Brain microvascular endothelial cell (primary cell): ENCODE measurements around the gene SLC4A8.

ENCODE experiments used
- DNase-seq: peaks from one replicate; pipeline ENCODE4 v3.0.0-alpha.2; 2020
- H3K27ac ChIP-seq: fragments of 250-450 bp; sonication (Bioruptor Pico); 2 replicates; pipeline ENCODE4 v1.5.1; 2020; ENCODE audit warnings: mild to moderate bottlenecking, moderate library complexity
- H3K27me3 ChIP-seq: fragments of 250-450 bp; sonication (Bioruptor Pico); replicated peaks from 2 replicates; pipeline ENCODE4 v1.5.1; 2020; ENCODE audit warnings: mild to moderate bottlenecking
- H3K36me3 ChIP-seq: fragments of 250-450 bp; sonication (Bioruptor Pico); replicated peaks from 2 replicates; pipeline ENCODE4 v1.5.1; 2020; ENCODE audit warnings: mild to moderate bottlenecking
- H3K4me3 ChIP-seq: 2 replicates; pipeline ENCODE4 v1.5.1; 2011; ENCODE audit warnings: low read depth, mild to moderate bottlenecking, control low read depth, low read length, moderate library complexity
- CTCF ChIP-seq: IDR thresholded peaks from 2 replicates; pipeline ENCODE4 v1.5.1; 2011; ENCODE audit warnings: low read depth, mild to moderate bottlenecking, moderate library complexity, low read length, control low read depth, inconsistent platforms; ENCODE audit errors: missing control alignments
- in situ Hi-C: cut with HindIII; loops from 2 replicates; pipeline ENCODE4 v1.10.0; 2017; ENCODE audit warnings: low sequenced_read_pairs, low pct_ligation_motif_present

The SLC4A8 gene

DNA sequence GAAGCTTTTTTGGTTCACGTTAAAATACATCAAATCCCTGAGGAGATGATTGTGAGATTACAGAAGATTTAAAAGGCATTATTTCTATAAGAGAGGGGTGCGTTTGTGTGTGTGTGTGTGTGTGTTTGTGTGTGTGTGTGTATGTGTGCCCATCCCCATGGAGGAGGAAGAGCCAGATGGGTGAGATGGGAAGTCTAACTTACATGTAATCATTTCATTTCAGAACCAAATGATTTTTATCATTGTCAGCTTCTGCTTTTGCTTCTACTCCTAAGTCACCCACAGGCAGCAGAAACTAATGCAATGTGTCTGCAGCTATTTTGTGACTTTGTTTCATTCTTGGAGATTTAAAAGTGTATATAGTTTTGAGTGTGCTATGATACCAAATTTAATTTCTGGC is 68.7 kb downstream of the SLC4A8 start:
- no peaks in the 10 kb centered on the region for H3K27me3 ChIP-seq
- H3K27ac ChIP-seq = no peak overlapping the region
- H3K36me3 ChIP-seq = no peaks in the 10 kb centered on the region
- H3K4me3 ChIP-seq = no peak overlapping the region
- in situ Hi-C loops = no loop called here
- DNase-seq = no peak
- no peak for TF ChIP-seq CTCF

DNA sequence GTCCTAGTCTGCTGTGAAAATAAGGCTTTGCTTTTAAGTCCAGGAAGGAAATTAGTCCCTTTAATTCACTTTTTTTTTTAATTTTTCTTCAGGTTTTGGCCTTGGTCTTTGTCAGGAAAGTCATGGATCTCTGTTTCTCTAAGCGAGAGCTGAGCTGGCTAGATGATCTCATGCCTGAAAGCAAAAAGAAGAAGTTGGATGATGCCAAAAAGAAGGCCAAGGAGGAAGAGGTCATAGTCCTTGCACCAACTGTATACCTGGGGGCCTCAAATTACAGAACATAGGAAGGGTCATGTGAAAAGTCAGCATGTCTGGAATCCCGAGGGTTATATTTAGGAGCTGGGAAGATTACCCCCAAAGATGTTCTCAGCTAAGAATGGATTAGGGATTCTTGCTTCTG is 72.3 kb downstream of the SLC4A8 start:
- H3K27me3 ChIP-seq = no peaks in the 10 kb centered on the region
- no peak overlapping the region for H3K27ac ChIP-seq
- in situ Hi-C loops = no loop called here
- no peak for TF ChIP-seq CTCF
- no peaks in the 10 kb centered on the region for H3K36me3 ChIP-seq
- H3K4me3 ChIP-seq = no peak overlapping the region
- DNase-seq = no peak

DNA sequence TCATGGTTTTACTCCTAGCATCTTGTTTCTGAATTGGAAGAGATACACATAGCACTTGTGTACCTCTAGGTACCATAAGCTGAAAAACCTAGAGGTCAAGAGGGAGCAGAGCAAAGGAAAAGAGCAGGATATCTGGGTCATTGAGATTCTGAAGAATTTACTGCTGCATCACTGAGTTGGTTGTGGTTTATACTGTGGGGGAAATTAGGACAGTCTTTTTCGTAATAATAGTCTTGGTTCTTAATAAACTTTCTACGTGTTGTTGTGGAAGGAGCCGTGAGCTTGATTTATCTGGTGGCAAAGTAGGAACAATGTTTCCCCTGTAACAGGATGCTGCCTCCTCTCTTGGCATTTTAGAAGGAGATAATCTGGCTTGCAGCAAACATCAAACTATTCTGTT is 80.2 kb downstream of the SLC4A8 start:
- in situ Hi-C loops = no loop called here
- Histone ChIP-seq H3K4me3 (no peak overlapping the region), H3K36me3 (no peaks in the 10 kb centered on the region), H3K27ac (no peak overlapping the region), H3K27me3 (peaks cover 1% of the 10 kb centered on the region)
- TF ChIP-seq CTCF = no peak
- DNase-seq = no peak

GRCh38 chr12:51505360-51506105 is 80.9 kb downstream of the SLC4A8 start:
- DNase-seq = no peak
- Histone ChIP-seq H3K27me3 (peaks cover 1% of the 10 kb centered on the region), H3K4me3 (no peak overlapping the region), H3K27ac (no peak overlapping the region), H3K36me3 (no peaks in the 10 kb centered on the region)
- no peak for TF ChIP-seq CTCF
- in situ Hi-C loops = no loop called here

GRCh38 chr12:51507178-51507577 is 82.5 kb downstream of the SLC4A8 start:
- Histone ChIP-seq H3K36me3 (no peaks in the 10 kb centered on the region), H3K27ac (no peak overlapping the region), H3K4me3 (no peak overlapping the region), H3K27me3 (peaks cover 1% of the 10 kb centered on the region)
- in situ Hi-C loops = no loop called here
- no peak for DNase-seq
- no peak for TF ChIP-seq CTCF

- Histone ChIP-seq H3K27ac (no peak overlapping the region), H3K27me3 (peaks cover 1% of the 10 kb centered on the region), H3K4me3 (no peak overlapping the region), H3K36me3 (no peaks in the 10 kb centered on the region)
- in situ Hi-C loops = no loop called here
- no peak for DNase-seq
- no peak for TF ChIP-seq CTCF
These were observed 83.7 kb downstream of the SLC4A8 start for GRCh38 chr12:51508285-51508684.
